ENCODE measurements around the gene TCEANC.

The TCEANC gene

GRCh38 chrX:13711141-13711540, 58.2 kb downstream of the TCEANC start:
- Histone ChIP-seq H3K9ac (ENCODE audit: low read depth, low read length) (no peak overlapping the region), H3K4me1 (ENCODE audit: insufficient read depth, low read length) (peaks cover 8% of the 10 kb centered on the region; the same call in 1 of the 2 replicates), H3K36me3 (ENCODE audit: insufficient read depth, low read length) (peaks cover 7% of the 10 kb centered on the region), H3K9me3 (ENCODE audit: control insufficient read depth, insufficient read depth, low read length) (no peaks in the 10 kb centered on the region)

Data from ES-I3 (cell line).